ENCODE measurements around the gene FCN2.

FCN2 gene

GRCh38 chr9:134888603-134889190 lies 8.1 kb downstream of the FCN2 start:
- DNase-seq (ENCODE audit: low read depth): no peak

- no peak for DNase-seq (ENCODE audit: low read depth)
These were observed 9.0 kb downstream of the FCN2 start for GRCh38 chr9:134889386-134890154.

- DNase-seq (ENCODE audit: low read depth): no peak
These were observed 9.5 kb downstream of the FCN2 start for GRCh38 chr9:134890155-134890495.

- peak; percentile 8 for DNase-seq (ENCODE audit: low read depth)
These were observed 10.4 kb downstream of the FCN2 start for GRCh38 chr9:134891053-134891452.

GRCh38 chr9:134891713-134892112 lies 11.1 kb downstream of the FCN2 start:
- DNase-seq (ENCODE audit: low read depth): no peak

GRCh38 chr9:134892221-134892620 lies 11.6 kb downstream of the FCN2 start:
- DNase-seq (ENCODE audit: low read depth): no peak

- no peak for DNase-seq (ENCODE audit: low read depth)
These were observed 12.3 kb downstream of the FCN2 start for GRCh38 chr9:134892820-134893420.

- DNase-seq (ENCODE audit: low read depth): no peak
These were observed 13.7 kb downstream of the FCN2 start for GRCh38 chr9:134894136-134894860.

- DNase-seq (ENCODE audit: low read depth): no peak
These were observed 14.5 kb downstream of the FCN2 start for GRCh38 chr9:134895097-134895496.

- DNase-seq (ENCODE audit: low read depth): no peak
These were observed 14.9 kb downstream of the FCN2 start for GRCh38 chr9:134895567-134895907.

GRCh38 chr9:134895908-134896833 lies 15.6 kb downstream of the FCN2 start:
- DNase-seq (ENCODE audit: low read depth): peak; percentile 55

- no peak for DNase-seq (ENCODE audit: low read depth)
These were observed 16.4 kb downstream of the FCN2 start for GRCh38 chr9:134896834-134897583.

GRCh38 chr9:134897584-134898170 lies 17.1 kb downstream of the FCN2 start:
- DNase-seq (ENCODE audit: low read depth): no peak

- no peak for DNase-seq (ENCODE audit: low read depth)
These were observed 17.7 kb downstream of the FCN2 start for GRCh38 chr9:134898319-134898718.

- DNase-seq (ENCODE audit: low read depth): no peak
These were observed 18.6 kb downstream of the FCN2 start for GRCh38 chr9:134899168-134899567.

GRCh38 chr9:134899818-134900217 lies 19.2 kb downstream of the FCN2 start:
- no peak for DNase-seq (ENCODE audit: low read depth)

- DNase-seq (ENCODE audit: low read depth): no peak
These were observed 22.3 kb downstream of the FCN2 start for GRCh38 chr9:134902936-134903335.

- no peak for DNase-seq (ENCODE audit: low read depth)
These were observed 28.1 kb downstream of the FCN2 start for GRCh38 chr9:134908524-134909309.

GRCh38 chr9:134909511-134910481 lies 29.2 kb downstream of the FCN2 start:
- DNase-seq (ENCODE audit: low read depth): no peak

All from ELR (cell line).